Left ventricle myocardium inferior (tissue), 1 donor: ENCODE measurements around the gene NAA38. TPM values are rescaled to one million over a fixed set of nuclear protein-coding genes. Genes with fewer than 3 reads are reported as not detected.
A peak's percentile ranks its signal among the peaks of the same experiment; 100 is the strongest.

Experiments
- DNase-seq: peaks from one replicate; pipeline ENCODE4 v3.0.0-alpha.2; 2020
- H3K27ac ChIP-seq: fragments of 200-600 bp; replicated peaks from 2 replicates; pipeline ENCODE4 v1.8.0; 2021
- H3K27me3 ChIP-seq: fragments of 200-600 bp; 2 replicates; pipeline ENCODE4 v1.8.0; 2021; ENCODE audit warnings: low read depth
- H3K36me3 ChIP-seq: fragments of 200-600 bp; 2 replicates; pipeline ENCODE4 v1.8.0; 2021
- H3K4me1 ChIP-seq: fragments of 200-600 bp; 2 replicates; pipeline ENCODE4 v1.8.0; 2021
- H3K4me3 ChIP-seq: fragments of 200-600 bp; 2 replicates; pipeline ENCODE4 v1.8.0; 2021; ENCODE audit warnings: mild to moderate bottlenecking, moderate library complexity
- H3K9me3 ChIP-seq: fragments of 200-600 bp; replicated peaks from 2 replicates; pipeline ENCODE4 v1.8.0; 2021
- intact Hi-C: fragments of 100-400 bp; cut with micrococcal nuclease; formaldehyde crosslinking; loops from one replicate; pipeline ENCODE4 v1.11.0; 2022
- total RNA-seq: library from RNA; stranded (reverse); fragmentation: NEBNext Ultra II Directional; extraction: Animal tissue kit (Norgen Biotek cat#: 25700); gene quantifications from one replicate; pipeline ENCODE4 v1.2.1, GENCODE V29; 2021
- TF ChIP-seq, protein P1 (sequence below): fragments of 200-600 bp; IDR thresholded peaks from 2 replicates; pipeline ENCODE4 v1.8.0; 2021; ENCODE audit warnings: antibody characterized with exemption, mild to moderate bottlenecking, borderline replicate concordance
- donor health status: DM: no; HTN: yes; CAD: no; lungs with severe emphysema.

Gene NAA38
- total RNA-seq, 1 donor from 2014 or later = 89.8 TPM

DNA sequence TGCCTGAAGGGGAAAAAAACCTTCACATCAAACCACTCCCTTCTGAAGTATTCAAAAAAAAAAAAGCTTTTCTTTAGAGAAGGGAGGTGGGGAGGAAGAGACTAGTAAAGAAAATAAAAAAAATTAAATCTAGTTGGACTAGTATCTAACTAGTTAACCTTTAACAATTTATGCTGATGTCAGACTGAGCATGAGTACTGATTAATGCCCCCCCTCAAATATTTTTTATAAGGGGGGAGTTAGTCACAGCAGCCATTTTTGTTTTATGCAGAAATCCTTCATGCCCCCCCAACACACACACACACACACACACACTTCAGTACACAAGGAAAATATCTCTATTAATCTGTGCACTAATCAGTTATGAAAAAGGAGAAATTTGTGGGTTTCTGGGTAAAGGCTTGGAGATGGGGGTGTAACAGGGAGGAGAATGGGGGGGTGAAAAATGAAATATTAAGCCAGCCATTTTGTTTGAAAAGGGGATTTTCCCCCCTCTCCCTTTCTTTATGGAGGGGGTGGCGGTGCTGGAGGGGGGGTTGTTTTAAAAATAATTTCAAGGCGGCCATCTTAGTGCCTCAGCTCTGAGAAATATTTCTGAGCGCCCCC, 26.5 kb upstream of the NAA38 start:
- Histone ChIP-seq H3K4me1 (peaks cover 58% of the 10 kb centered on the region), H3K36me3 (peaks cover 12% of the 10 kb centered on the region), H3K27me3 (no peaks in the 10 kb centered on the region), H3K9me3 (no peaks in the 10 kb centered on the region), H3K4me3 (peak overlapping the region; percentile 88), H3K27ac (peak overlapping the region; percentile 98)
- TF ChIP-seq, protein P1, sequence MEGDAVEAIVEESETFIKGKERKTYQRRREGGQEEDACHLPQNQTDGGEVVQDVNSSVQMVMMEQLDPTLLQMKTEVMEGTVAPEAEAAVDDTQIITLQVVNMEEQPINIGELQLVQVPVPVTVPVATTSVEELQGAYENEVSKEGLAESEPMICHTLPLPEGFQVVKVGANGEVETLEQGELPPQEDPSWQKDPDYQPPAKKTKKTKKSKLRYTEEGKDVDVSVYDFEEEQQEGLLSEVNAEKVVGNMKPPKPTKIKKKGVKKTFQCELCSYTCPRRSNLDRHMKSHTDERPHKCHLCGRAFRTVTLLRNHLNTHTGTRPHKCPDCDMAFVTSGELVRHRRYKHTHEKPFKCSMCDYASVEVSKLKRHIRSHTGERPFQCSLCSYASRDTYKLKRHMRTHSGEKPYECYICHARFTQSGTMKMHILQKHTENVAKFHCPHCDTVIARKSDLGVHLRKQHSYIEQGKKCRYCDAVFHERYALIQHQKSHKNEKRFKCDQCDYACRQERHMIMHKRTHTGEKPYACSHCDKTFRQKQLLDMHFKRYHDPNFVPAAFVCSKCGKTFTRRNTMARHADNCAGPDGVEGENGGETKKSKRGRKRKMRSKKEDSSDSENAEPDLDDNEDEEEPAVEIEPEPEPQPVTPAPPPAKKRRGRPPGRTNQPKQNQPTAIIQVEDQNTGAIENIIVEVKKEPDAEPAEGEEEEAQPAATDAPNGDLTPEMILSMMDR = no peak
- intact Hi-C loops = no loop called here
- no peak for DNase-seq

DNA sequence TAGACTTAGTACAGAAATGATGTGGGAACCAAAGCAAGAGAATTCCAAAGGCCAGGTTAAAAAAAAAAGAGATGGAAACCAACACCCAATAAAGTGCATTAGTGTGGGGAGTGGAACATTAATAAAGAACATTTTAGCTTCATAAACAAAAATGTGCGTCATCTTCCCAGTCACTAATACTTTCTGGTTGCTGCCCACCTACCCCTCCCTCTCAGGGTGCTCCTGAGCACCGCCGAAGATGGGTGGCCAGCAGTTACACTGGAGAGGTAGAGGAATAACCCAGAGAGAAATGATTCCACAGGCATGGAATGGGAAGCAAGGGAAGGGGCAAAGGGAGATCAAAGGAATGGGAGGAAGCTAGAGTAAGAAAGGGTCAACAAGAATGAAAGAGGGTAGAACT, 25.3 kb upstream of the NAA38 start:
- Histone ChIP-seq H3K9me3 (no peaks in the 10 kb centered on the region), H3K4me1 (peaks cover 46% of the 10 kb centered on the region), H3K27me3 (no peaks in the 10 kb centered on the region), H3K27ac (peak overlapping the region; percentile 98), H3K4me3 (no peak overlapping the region), H3K36me3 (peaks cover 12% of the 10 kb centered on the region)
- intact Hi-C loops = no loop called here
- TF ChIP-seq, protein P1 = no peak
- DNase-seq = no peak

DNA sequence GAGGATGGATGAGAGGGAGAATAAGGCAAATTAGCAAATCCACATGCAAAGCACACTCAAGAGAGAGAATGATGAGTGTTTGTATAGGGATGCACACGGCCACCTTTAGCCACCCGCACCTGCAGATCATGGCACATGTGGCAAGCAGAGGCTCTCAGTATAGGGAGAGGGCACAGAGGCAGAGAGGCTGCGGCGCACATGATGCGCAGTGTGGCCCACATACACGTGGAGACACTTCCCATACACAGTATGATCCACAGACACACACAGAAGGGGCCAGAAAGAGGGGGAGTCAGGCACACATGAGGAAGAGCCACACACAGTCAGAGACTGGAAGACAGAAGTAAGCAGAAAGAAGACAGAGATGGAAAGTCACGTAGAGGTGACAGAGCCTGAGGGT, 24.7 kb upstream of the NAA38 start:
- Histone ChIP-seq H3K27me3 (no peaks in the 10 kb centered on the region), H3K4me3 (no peak overlapping the region), H3K4me1 (peaks cover 40% of the 10 kb centered on the region), H3K36me3 (peaks cover 12% of the 10 kb centered on the region), H3K27ac (no peak overlapping the region), H3K9me3 (no peaks in the 10 kb centered on the region)
- intact Hi-C loops = no loop called here
- DNase-seq = no peak
- TF ChIP-seq, protein P1 = no peak

DNA sequence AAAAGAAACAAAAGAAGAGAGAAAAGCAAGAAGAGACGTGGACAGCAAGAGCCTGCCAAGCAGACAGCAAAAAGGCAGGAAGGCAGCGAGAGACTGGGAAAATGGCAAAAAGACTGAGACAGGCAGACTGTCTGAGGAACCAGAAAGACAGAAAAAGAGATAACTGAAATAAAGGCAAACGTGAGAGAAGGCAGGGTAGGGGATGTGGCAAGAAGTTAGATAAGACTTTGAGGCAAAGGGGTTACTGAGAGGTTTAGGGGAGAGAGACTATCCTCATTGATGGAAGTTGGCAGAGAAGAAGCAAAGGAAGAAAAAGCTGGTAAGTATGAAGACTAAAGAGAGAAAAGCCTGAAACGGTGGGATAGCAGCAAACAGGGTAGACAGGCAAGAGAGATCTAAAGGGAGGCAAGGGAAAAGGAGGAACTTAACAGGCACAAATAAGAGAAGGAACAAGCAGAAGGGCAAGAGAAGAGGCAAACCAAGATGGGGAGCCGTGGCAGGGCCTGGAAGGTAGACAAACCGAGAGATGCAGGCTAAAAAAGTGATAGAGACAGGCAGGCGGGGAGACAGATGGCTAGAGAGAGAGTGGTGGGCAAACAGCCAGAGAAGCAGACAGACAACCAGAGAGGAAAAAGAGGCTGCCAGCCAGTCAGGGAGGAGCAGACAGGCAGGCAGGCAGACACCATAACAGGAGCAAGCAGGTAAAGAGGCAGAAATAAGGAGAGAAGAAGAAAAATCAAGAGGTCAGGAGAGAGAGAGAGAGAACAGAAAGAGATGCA, 24.1 kb upstream of the NAA38 start:
- intact Hi-C loops = no loop called here
- H3K9me3 ChIP-seq = no peaks in the 10 kb centered on the region
- H3K27me3 ChIP-seq = no peaks in the 10 kb centered on the region
- H3K36me3 ChIP-seq = peaks cover 12% of the 10 kb centered on the region
- no peak overlapping the region for H3K27ac ChIP-seq
- no peak for DNase-seq
- no peak overlapping the region for H3K4me3 ChIP-seq
- TF ChIP-seq, protein P1 = no peak
- peaks cover 34% of the 10 kb centered on the region for H3K4me1 ChIP-seq

DNA sequence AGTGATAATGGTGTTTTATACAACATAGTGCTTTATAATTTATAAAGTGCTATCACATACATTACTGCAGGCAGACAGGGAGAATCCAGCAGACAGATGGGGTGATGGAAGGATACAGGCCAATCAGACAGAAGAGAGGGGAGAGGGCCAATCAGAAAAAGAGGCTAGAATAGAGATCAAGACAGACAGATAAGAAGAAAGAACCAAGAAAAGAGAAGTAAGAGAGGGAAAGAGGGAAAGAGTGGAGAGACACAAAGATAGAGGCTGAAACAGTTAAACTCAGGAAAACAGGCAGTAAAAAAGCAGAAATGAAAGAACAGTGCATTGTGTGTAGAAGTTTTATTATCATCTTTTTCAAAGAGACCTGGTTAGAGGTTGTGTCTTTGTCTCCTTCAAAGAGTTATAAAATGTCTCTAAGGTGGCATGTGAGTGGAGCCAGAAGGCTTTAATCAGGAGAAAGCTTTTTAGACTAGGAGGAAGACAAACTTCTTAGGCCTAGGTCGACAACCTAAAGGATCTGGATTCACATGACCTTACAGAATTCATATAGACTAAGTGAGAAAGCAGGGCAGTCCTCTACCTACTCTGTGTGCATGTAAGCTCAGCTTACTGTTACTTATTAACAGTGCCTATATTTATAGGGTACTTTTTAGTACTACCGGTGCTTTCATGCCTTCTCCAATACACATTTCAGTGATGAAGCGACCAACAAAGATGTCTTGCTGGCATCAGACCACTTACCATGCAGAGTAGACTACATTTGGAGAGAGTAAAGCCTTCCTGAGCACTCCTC, 22.9 kb upstream of the NAA38 start:
- H3K27ac ChIP-seq = no peak overlapping the region
- H3K4me3 ChIP-seq = no peak overlapping the region
- intact Hi-C loops = no loop called here
- no peaks in the 10 kb centered on the region for H3K27me3 ChIP-seq
- DNase-seq = no peak
- H3K36me3 ChIP-seq = peaks cover 12% of the 10 kb centered on the region
- peaks cover 22% of the 10 kb centered on the region for H3K4me1 ChIP-seq
- TF ChIP-seq, protein P1 = no peak
- H3K9me3 ChIP-seq = no peaks in the 10 kb centered on the region
